ENCODE results near the gene DCDC2C.

The DCDC2C gene

DNA sequence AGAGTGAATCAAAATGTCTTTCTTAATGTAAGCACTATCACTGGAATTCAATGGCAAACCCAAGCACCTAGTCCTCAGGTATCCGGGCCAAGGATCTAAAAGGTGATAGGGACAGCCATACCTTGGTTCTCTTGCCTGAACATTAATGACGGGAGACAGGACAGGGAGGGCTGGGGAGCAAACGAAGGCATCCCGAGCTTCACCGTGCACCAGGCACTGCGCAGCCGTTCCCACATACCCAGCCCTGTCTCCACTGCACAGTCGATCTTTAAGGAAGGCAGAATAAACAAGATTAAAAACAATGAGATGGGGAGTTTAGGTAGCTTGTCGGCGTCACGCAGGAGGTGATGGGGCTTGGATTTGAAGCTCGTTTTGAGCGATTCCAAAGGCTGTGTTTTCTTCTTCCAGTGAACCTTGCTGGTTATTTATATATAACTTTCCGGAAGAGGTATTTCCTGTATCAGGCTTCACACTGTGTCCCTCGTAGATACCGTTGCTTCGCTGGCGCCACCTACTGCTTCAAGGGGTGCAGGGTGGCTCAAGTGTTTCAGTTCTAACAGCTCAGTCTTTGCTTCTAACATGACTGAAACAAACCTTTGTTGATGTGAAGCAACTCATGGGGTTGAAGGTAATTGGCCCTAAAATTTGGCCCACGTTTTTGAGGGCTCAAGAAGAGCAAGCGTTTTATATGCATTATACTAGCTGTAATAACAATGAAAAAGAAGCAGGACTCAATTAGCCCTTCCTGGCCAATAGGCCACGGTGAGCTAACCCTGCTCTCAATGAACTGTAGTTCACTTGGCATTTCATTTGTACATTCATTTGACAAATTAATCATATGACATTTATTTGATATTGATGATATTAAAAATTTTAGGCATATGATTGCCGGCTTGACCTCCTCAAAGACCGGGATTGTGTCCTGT, 77.4 kb downstream of the DCDC2C start:
- peak overlapping the region; percentile 93; the same call in 1 of the 2 replicates for H2AFZ ChIP-seq (ENCODE audit: low read depth, low read length)

DNA sequence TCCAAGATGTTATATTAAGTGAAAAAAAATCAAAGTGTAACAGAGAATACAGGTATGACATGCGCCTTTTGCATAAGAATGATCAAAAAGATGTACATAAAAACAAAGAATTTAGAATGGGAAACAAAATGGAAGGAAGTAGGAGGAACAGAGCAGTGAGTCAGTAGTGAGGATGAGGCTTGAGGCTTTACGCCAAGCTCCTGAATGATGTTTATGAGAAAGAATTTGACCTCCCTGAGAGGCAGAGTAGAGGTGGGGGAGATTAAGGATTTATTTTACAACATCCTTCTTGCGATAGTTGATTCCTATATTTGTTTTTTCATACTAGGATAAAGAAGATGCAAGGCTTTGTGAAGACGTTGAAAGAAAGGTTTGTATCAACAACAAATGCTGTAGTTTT, 81.4 kb downstream of the DCDC2C start:
- H2AFZ ChIP-seq (ENCODE audit: low read depth, low read length): no peak overlapping the region
- no peak overlapping the region for H3K4me3 ChIP-seq (ENCODE audit: low read length)
- no peaks in the 10 kb centered on the region for H3K79me2 ChIP-seq (ENCODE audit: low read length)
- H4K20me1 ChIP-seq (ENCODE audit: insufficient read depth, low read length): no peaks in the 10 kb centered on the region
- no peak overlapping the region for H3K9ac ChIP-seq (ENCODE audit: low read length)
- H3K9me3 ChIP-seq (ENCODE audit: insufficient read depth, low read length): no peaks in the 10 kb centered on the region
- TF ChIP-seq EZH2phosphoT487 (IDR thresholded peaks at IDR 0.05; ENCODE audit: low read depth): no peak
- TF ChIP-seq, protein P1, sequence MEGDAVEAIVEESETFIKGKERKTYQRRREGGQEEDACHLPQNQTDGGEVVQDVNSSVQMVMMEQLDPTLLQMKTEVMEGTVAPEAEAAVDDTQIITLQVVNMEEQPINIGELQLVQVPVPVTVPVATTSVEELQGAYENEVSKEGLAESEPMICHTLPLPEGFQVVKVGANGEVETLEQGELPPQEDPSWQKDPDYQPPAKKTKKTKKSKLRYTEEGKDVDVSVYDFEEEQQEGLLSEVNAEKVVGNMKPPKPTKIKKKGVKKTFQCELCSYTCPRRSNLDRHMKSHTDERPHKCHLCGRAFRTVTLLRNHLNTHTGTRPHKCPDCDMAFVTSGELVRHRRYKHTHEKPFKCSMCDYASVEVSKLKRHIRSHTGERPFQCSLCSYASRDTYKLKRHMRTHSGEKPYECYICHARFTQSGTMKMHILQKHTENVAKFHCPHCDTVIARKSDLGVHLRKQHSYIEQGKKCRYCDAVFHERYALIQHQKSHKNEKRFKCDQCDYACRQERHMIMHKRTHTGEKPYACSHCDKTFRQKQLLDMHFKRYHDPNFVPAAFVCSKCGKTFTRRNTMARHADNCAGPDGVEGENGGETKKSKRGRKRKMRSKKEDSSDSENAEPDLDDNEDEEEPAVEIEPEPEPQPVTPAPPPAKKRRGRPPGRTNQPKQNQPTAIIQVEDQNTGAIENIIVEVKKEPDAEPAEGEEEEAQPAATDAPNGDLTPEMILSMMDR (IDR thresholded peaks at IDR 0.05; ENCODE audit: low read depth, low read length): no peak
- H3K27ac ChIP-seq (ENCODE audit: low read length): no peak overlapping the region
- H3K4me2 ChIP-seq (ENCODE audit: low read length): no peak overlapping the region
- H3K4me1 ChIP-seq (ENCODE audit: low read length): no peaks in the 10 kb centered on the region
- H3K36me3 ChIP-seq (replicated peaks; ENCODE audit: low read depth, low read length): no peaks in the 10 kb centered on the region
- H3K27me3 ChIP-seq (ENCODE audit: low read depth, low read length): peaks cover 5% of the 10 kb centered on the region

More for the DNA sequence above, 77.4 kb downstream of the DCDC2C start:
- Histone ChIP-seq H3K4me2 (ENCODE audit: low read length) (0 out of 2 replicates have a peak overlapping the region, but pooled peaks have one; percentile 15), H3K4me1 (ENCODE audit: low read length) (no peaks in the 10 kb centered on the region), H3K27ac (ENCODE audit: low read length) (no peak overlapping the region), H3K4me3 (ENCODE audit: low read length) (no peak overlapping the region), H3K36me3 (replicated peaks; ENCODE audit: low read depth, low read length) (no peaks in the 10 kb centered on the region), H4K20me1 (ENCODE audit: insufficient read depth, low read length) (no peaks in the 10 kb centered on the region), H3K27me3 (ENCODE audit: low read depth, low read length) (no peaks in the 10 kb centered on the region; the same call in 1 of the 2 replicates), H3K9me3 (ENCODE audit: insufficient read depth, low read length) (no peaks in the 10 kb centered on the region), H3K79me2 (ENCODE audit: low read length) (no peaks in the 10 kb centered on the region), H3K9ac (ENCODE audit: low read length) (no peak overlapping the region)
- no peak for TF ChIP-seq EZH2phosphoT487 (IDR thresholded peaks at IDR 0.05; ENCODE audit: low read depth)
- TF ChIP-seq, protein P1 (IDR thresholded peaks at IDR 0.05; ENCODE audit: low read depth, low read length): peak; percentile 75

DNA sequence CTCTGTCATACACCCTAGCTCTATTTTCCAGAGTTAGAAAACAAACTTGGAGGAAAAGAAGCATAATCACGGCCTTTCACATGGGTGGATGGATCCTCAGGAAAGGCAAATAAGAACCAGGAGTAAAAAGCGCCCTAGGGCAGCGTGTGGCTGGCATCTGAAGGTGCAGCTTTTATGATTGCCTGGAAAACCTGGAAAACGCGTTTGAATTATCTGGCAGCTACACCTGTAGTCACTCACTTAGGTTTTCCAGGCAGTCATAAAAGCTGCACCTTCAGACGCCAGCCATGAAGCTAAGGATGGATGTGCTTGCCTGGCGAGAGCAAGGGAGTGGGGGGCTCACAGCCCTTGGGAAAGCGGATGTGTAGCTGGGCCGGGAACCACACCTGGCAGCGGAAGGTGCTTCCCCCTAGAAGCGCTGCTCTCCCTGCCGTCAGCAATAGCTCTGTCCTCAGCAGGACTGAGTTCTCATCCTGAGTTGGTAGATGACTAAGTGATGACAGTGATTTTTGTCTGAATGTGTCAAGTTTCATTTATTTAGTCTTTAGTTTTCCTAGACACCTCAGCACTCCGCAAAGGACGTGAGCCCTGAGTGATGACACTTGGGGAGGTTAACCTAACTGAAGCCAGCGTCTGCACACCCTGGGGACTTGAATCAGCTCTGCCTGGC, 82.0 kb downstream of the DCDC2C start:
- no peak overlapping the region for H3K27ac ChIP-seq (ENCODE audit: low read length)
- no peaks in the 10 kb centered on the region for H3K9me3 ChIP-seq (ENCODE audit: insufficient read depth, low read length)
- no peaks in the 10 kb centered on the region for H4K20me1 ChIP-seq (ENCODE audit: insufficient read depth, low read length)
- no peaks in the 10 kb centered on the region for H3K36me3 ChIP-seq (replicated peaks; ENCODE audit: low read depth, low read length)
- TF ChIP-seq, protein P1 (IDR thresholded peaks at IDR 0.05; ENCODE audit: low read depth, low read length): no peak
- TF ChIP-seq EZH2phosphoT487 (IDR thresholded peaks at IDR 0.05; ENCODE audit: low read depth): no peak
- no peaks in the 10 kb centered on the region for H3K4me1 ChIP-seq (ENCODE audit: low read length)
- no peak overlapping the region for H3K4me3 ChIP-seq (ENCODE audit: low read length)
- no peaks in the 10 kb centered on the region for H3K79me2 ChIP-seq (ENCODE audit: low read length)
- H2AFZ ChIP-seq (ENCODE audit: low read depth, low read length): no peak overlapping the region
- H3K27me3 ChIP-seq (ENCODE audit: low read depth, low read length): peaks cover 5% of the 10 kb centered on the region
- H3K4me2 ChIP-seq (ENCODE audit: low read length): no peak overlapping the region
- no peak overlapping the region for H3K9ac ChIP-seq (ENCODE audit: low read length)

DNA sequence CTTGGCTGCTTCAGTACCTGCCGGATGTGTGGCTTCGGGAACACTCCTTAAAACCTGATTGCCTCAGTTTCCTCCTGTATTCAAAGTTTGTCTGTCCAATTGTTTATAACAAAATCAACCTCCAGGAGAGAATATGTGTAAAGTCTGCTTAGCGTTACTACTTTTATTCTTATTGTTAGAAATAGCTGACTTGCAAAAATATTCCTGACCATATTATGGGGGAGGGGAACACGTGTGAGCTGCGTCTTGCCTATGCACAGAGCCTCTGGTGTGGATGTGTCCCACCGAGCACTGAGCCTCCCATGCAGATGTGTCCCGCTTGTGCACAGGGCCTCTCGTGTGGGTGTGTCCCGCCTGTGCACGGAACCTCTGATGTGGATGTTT, 82.5 kb downstream of the DCDC2C start:
- no peak overlapping the region for H3K27ac ChIP-seq (ENCODE audit: low read length)
- H3K27me3 ChIP-seq (ENCODE audit: low read depth, low read length): peaks cover 5% of the 10 kb centered on the region
- H3K4me2 ChIP-seq (ENCODE audit: low read length): no peak overlapping the region
- H3K36me3 ChIP-seq (replicated peaks; ENCODE audit: low read depth, low read length): no peaks in the 10 kb centered on the region
- H3K4me3 ChIP-seq (ENCODE audit: low read length): no peak overlapping the region
- H4K20me1 ChIP-seq (ENCODE audit: insufficient read depth, low read length): no peaks in the 10 kb centered on the region
- H3K9ac ChIP-seq (ENCODE audit: low read length): no peak overlapping the region
- no peak for TF ChIP-seq EZH2phosphoT487 (IDR thresholded peaks at IDR 0.05; ENCODE audit: low read depth)
- TF ChIP-seq, protein P1 (IDR thresholded peaks at IDR 0.05; ENCODE audit: low read depth, low read length): no peak
- no peaks in the 10 kb centered on the region for H3K9me3 ChIP-seq (ENCODE audit: insufficient read depth, low read length)
- H2AFZ ChIP-seq (ENCODE audit: low read depth, low read length): no peak overlapping the region
- no peaks in the 10 kb centered on the region for H3K4me1 ChIP-seq (ENCODE audit: low read length)
- no peaks in the 10 kb centered on the region for H3K79me2 ChIP-seq (ENCODE audit: low read length)
